ENCODE data around the gene PEAR1. TPM values are rescaled to one million over a fixed set of nuclear protein-coding genes. Genes with fewer than 3 reads are reported as not detected.

The PEAR1 gene
- total and polyA plus RNA-seq, 9 donors: 12.2 to 35.0 (median 27.7) TPM

GRCh38 chr1:156892190-156893047 lies 1.1 kb upstream of the PEAR1 start:
- WGBS (ENCODE audit: insufficient coverage): 2% methylated on average over 40 of the region's 48 CpGs
- Histone ChIP-seq H3K36me3 (ENCODE audit: control insufficient read depth, insufficient read depth, low read length) (no peaks in the 10 kb centered on the region), H3K4me1 (ENCODE audit: control insufficient read depth, insufficient read depth, low read length) (peaks cover 43% of the 10 kb centered on the region), H3K27ac (ENCODE audit: low read length) (peak overlapping the region; percentile 13), H3K4me3 (ENCODE audit: low read length) (peak overlapping the region; percentile 8), H3K9me3 (replicated peaks; ENCODE audit: control insufficient read depth, low read depth, low read length) (no peaks in the 10 kb centered on the region), H3K27me3 (ENCODE audit: control insufficient read depth, insufficient read depth, low read length) (peaks cover 40% of the 10 kb centered on the region)
- DNase-seq: peak; percentile 95

DNA sequence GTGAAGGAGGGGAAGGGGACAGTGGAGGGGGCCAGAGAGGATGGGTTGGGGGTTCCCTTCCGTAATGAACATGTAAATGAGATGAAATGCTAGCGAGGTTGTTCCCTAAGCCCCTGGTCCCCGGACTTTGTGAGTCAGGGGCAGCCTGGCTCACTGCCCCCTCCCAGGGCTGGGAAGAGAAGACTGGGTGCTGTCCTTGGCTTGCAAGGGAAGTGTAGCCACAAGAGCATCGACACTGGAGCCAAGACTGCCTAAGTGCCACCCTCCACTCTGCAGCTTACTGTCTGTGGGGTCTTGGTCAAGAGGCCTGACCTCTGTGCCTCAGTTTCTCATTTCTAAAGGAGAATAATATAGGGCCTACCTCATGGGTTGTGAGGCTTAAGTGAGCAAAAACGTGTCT lies 483 bp downstream of the PEAR1 start:
- Histone ChIP-seq H3K4me1 (ENCODE audit: control insufficient read depth, insufficient read depth, low read length) (peaks cover 57% of the 10 kb centered on the region), H3K27me3 (ENCODE audit: control insufficient read depth, insufficient read depth, low read length) (peaks cover 36% of the 10 kb centered on the region), H3K4me3 (ENCODE audit: low read length) (peak overlapping the region; percentile 55), H3K36me3 (ENCODE audit: control insufficient read depth, insufficient read depth, low read length) (no peaks in the 10 kb centered on the region), H3K27ac (ENCODE audit: low read length) (peak overlapping the region; percentile 87), H3K9me3 (replicated peaks; ENCODE audit: control insufficient read depth, low read depth, low read length) (no peaks in the 10 kb centered on the region)
- DNase-seq: no peak
- WGBS (ENCODE audit: insufficient coverage): 20% methylated on average over 4 of the region's 5 CpGs

DNA sequence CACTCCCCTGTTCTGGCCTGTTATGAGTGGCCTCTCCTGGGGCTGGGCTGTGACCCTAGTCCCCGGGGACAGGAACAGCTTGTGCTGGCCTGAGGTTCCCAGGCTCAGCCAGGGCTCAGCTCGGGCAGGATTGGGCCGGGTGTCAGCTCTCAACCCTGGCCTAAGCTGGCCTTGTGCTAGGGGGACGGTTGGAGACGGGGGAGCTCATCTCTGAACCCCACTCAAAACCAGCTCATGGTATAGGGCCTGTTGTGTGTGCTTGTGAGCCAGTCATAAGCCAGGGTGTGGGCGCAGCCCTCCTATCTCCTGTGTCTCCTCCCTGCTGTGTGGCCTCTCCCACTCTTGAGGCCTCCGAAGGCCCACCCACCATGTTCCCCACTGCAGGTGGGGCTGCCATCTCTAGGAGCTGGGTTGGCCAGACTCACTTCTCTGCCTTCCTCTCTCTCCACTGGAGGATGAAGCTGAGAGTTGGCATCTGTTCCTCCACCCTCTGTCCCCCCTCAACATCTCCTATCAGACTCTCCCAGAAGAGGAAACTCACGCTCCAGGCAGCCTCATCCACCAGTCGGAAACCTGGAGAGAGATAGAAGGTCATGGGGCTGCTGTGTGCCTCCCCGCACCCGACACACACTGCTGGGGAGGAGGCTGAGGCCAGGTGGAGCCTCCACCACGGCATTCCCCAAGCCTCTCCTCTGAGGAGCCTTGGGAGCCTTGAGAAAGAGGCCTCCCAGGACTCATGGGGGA lies 1.4 kb downstream of the PEAR1 start:
- peak overlapping the region; percentile 55 for H3K4me3 ChIP-seq (ENCODE audit: low read length)
- H3K36me3 ChIP-seq (ENCODE audit: control insufficient read depth, insufficient read depth, low read length): no peaks in the 10 kb centered on the region
- peak overlapping the region; percentile 87 for H3K27ac ChIP-seq (ENCODE audit: low read length)
- 43% methylated on average over 1 of the region's 12 CpGs for WGBS (ENCODE audit: insufficient coverage)
- H3K9me3 ChIP-seq (replicated peaks; ENCODE audit: control insufficient read depth, low read depth, low read length): no peaks in the 10 kb centered on the region
- peaks cover 63% of the 10 kb centered on the region for H3K4me1 ChIP-seq (ENCODE audit: control insufficient read depth, insufficient read depth, low read length)
- H3K27me3 ChIP-seq (ENCODE audit: control insufficient read depth, insufficient read depth, low read length): peaks cover 36% of the 10 kb centered on the region
- peak; percentile 74 for DNase-seq

GRCh38 chr1:156895455-156895812 lies 1.9 kb downstream of the PEAR1 start:
- Histone ChIP-seq H3K9me3 (replicated peaks; ENCODE audit: control insufficient read depth, low read depth, low read length) (no peaks in the 10 kb centered on the region), H3K27me3 (ENCODE audit: control insufficient read depth, insufficient read depth, low read length) (peaks cover 36% of the 10 kb centered on the region), H3K36me3 (ENCODE audit: control insufficient read depth, insufficient read depth, low read length) (no peaks in the 10 kb centered on the region), H3K4me3 (ENCODE audit: low read length) (peak overlapping the region; percentile 55), H3K27ac (ENCODE audit: low read length) (peak overlapping the region; percentile 87), H3K4me1 (ENCODE audit: control insufficient read depth, insufficient read depth, low read length) (peaks cover 64% of the 10 kb centered on the region)
- no peak for DNase-seq
- WGBS (ENCODE audit: insufficient coverage): 57% methylated on average over 2 of the region's 4 CpGs

DNA sequence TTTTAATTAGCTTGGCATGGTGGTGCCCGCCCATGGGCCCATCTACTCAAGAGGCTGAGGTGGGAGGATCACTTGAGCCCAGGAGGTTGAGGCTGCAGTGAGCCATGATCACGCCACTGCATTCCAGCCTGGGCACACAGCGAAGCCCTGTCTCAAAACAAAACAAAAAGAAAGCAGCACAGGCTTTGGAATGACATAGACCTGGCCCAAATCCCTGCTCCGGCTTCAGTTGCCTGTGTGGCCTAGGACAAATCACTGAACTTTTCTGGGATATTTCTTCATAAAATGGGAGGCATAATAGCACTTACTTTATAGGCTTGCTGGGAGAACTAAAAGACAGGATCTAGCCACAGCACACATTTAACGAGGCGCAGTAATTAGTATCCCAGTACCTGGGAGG lies 2.4 kb downstream of the PEAR1 start:
- Histone ChIP-seq H3K4me3 (ENCODE audit: low read length) (no peak overlapping the region), H3K27me3 (ENCODE audit: control insufficient read depth, insufficient read depth, low read length) (peaks cover 36% of the 10 kb centered on the region), H3K36me3 (ENCODE audit: control insufficient read depth, insufficient read depth, low read length) (no peaks in the 10 kb centered on the region), H3K27ac (ENCODE audit: low read length) (peak overlapping the region; percentile 87), H3K9me3 (replicated peaks; ENCODE audit: control insufficient read depth, low read depth, low read length) (no peaks in the 10 kb centered on the region), H3K4me1 (ENCODE audit: control insufficient read depth, insufficient read depth, low read length) (peaks cover 69% of the 10 kb centered on the region)
- 80% methylated on average over 5 of the region's 6 CpGs for WGBS (ENCODE audit: insufficient coverage)
- no peak for DNase-seq

GRCh38 chr1:156896490-156897033 lies 3.0 kb downstream of the PEAR1 start:
- peak overlapping the region; percentile 77 for H3K27ac ChIP-seq (ENCODE audit: low read length)
- H3K27me3 ChIP-seq (ENCODE audit: control insufficient read depth, insufficient read depth, low read length): peaks cover 36% of the 10 kb centered on the region
- WGBS (ENCODE audit: insufficient coverage): 74% methylated on average over 10 of the region's 16 CpGs
- no peak overlapping the region for H3K4me3 ChIP-seq (ENCODE audit: low read length)
- H3K9me3 ChIP-seq (replicated peaks; ENCODE audit: control insufficient read depth, low read depth, low read length): no peaks in the 10 kb centered on the region
- no peak for DNase-seq
- peaks cover 75% of the 10 kb centered on the region for H3K4me1 ChIP-seq (ENCODE audit: control insufficient read depth, insufficient read depth, low read length)
- H3K36me3 ChIP-seq (ENCODE audit: control insufficient read depth, insufficient read depth, low read length): no peaks in the 10 kb centered on the region

- no peak for DNase-seq
- 61% methylated on average over 9 of the region's 14 CpGs for WGBS (ENCODE audit: insufficient coverage)
- Histone ChIP-seq H3K27ac (ENCODE audit: low read length) (peak overlapping the region; percentile 77), H3K4me1 (ENCODE audit: control insufficient read depth, insufficient read depth, low read length) (peaks cover 76% of the 10 kb centered on the region), H3K36me3 (ENCODE audit: control insufficient read depth, insufficient read depth, low read length) (no peaks in the 10 kb centered on the region), H3K9me3 (replicated peaks; ENCODE audit: control insufficient read depth, low read depth, low read length) (no peaks in the 10 kb centered on the region), H3K4me3 (ENCODE audit: low read length) (no peak overlapping the region), H3K27me3 (ENCODE audit: control insufficient read depth, insufficient read depth, low read length) (peaks cover 31% of the 10 kb centered on the region)
Measured at GRCh38 chr1:156897078-156897825, 3.7 kb downstream of the PEAR1 start.

DNA sequence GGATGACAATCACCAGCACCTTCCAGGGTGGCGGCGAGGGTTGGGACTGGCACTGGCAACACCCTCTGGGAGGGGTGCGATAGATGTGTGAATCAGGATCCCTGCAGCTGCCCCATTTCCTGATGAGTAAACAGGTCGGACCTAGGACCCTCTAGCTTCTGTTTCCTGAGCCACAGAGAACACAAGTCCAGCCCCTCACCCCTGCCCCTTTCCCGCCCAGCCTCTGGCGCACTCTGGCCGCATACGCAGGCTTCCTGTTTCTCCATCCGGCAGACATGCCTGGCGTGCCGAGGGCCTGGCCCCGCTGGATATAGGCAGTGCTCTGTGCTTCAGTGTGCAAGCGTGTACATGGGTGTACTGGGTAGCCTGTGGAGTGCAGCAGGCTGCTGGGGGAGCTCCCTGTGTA lies 4.6 kb downstream of the PEAR1 start:
- H3K27me3 ChIP-seq (ENCODE audit: control insufficient read depth, insufficient read depth, low read length): peaks cover 22% of the 10 kb centered on the region
- H3K9me3 ChIP-seq (replicated peaks; ENCODE audit: control insufficient read depth, low read depth, low read length): no peaks in the 10 kb centered on the region
- H3K4me1 ChIP-seq (ENCODE audit: control insufficient read depth, insufficient read depth, low read length): peaks cover 78% of the 10 kb centered on the region
- peak overlapping the region; percentile 77 for H3K27ac ChIP-seq (ENCODE audit: low read length)
- DNase-seq: peak; percentile 84
- peaks cover 2% of the 10 kb centered on the region for H3K36me3 ChIP-seq (ENCODE audit: control insufficient read depth, insufficient read depth, low read length)
- no peak overlapping the region for H3K4me3 ChIP-seq (ENCODE audit: low read length)
- 3% methylated on average over 10 of the region's 13 CpGs for WGBS (ENCODE audit: insufficient coverage)

DNA sequence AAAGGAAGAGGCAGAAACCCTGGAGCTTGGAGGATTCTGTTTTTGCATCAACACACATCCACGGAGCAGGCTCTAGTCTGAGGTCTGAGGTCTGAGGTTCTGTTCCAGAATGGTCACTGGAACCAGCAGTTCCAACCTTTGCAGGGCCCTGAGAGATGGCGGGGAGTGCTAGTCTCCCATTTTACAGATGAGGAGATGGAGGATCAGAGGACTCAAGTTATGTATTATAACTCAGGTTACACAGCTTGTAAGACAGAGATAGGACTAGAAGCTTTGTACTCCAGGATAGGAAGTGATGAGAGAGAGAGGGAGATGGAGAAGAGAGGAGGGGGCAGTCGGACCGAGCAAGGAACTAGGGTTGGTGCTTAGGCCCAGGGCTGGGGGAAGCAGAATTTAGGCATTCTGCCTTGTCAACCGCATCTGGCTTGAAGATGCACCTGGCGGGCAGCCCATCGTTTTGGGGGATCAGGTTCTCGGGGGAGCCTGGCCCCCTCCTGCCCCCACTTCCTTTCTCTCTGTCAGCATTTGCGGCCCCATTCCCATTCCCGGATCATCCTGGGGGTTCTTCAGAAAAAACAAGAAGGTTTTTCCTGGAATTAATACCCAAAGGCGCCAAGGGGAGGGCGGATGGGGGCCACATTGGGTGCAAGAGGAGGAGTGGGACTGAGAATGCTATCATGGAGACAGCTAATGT lies 5.6 kb downstream of the PEAR1 start:
- peaks cover 13% of the 10 kb centered on the region for H3K27me3 ChIP-seq (ENCODE audit: control insufficient read depth, insufficient read depth, low read length)
- WGBS (ENCODE audit: insufficient coverage): 56% methylated on average over 5 of the region's 12 CpGs
- H3K27ac ChIP-seq (ENCODE audit: low read length): peak overlapping the region; percentile 77
- peaks cover 86% of the 10 kb centered on the region for H3K4me1 ChIP-seq (ENCODE audit: control insufficient read depth, insufficient read depth, low read length)
- H3K36me3 ChIP-seq (ENCODE audit: control insufficient read depth, insufficient read depth, low read length): peaks cover 3% of the 10 kb centered on the region
- no peaks in the 10 kb centered on the region for H3K9me3 ChIP-seq (replicated peaks; ENCODE audit: control insufficient read depth, low read depth, low read length)
- no peak overlapping the region for H3K4me3 ChIP-seq (ENCODE audit: low read length)
- DNase-seq: no peak

All from muscle of leg (tissue), 11 donors.